Activated B cell treated with CpG ODN at 0.5 μM for 24 hours (primary cell): ENCODE results near the gene CLIP1. TPM values are rescaled to one million over a fixed set of nuclear protein-coding genes. Genes with fewer than 3 reads are reported as not detected.

Experiments
- ATAC-seq: fragments of 200-7000 bp; cut with Tn5 transposase; one replicate; pipeline ENCODE4 v1.10.0; 2021; ENCODE audit warnings: low read depth, mild to moderate bottlenecking, moderate library complexity
- CTCF ChIA-PET: fragments of 350-600 bp; sonication (Branson Sonifier 250); formaldehyde crosslinking; loops from one replicate; lab custom pipeline; 2021; ENCODE audit warnings: antibody characterized with exemption; lab: Charles Lee
- POLR2A ChIA-PET: fragments of 350-600 bp; sonication (Branson Sonifier 250); formaldehyde crosslinking; loops from one replicate; lab custom pipeline; 2021; ENCODE audit warnings: antibody characterized with exemption; lab: Charles Lee
- DNase-seq: peaks from one replicate; pipeline ENCODE4 v3.0.0; 2022
- H3K27ac Mint-ChIP-seq: one replicate; pipeline ENCODE4 v1.8.0; 2020; ENCODE audit warnings: mixed read lengths
- H3K27me3 Mint-ChIP-seq: one replicate; pipeline ENCODE4 v1.8.0; 2021; ENCODE audit warnings: mixed read lengths
- H3K36me3 Mint-ChIP-seq: one replicate; pipeline ENCODE4 v1.8.0; 2021; ENCODE audit warnings: low read depth, mixed read lengths
- H3K4me1 Mint-ChIP-seq: one replicate; pipeline ENCODE4 v1.8.0; 2021; ENCODE audit warnings: mixed read lengths
- H3K4me3 Mint-ChIP-seq: one replicate; pipeline ENCODE4 v1.8.0; 2020; ENCODE audit warnings: mild to moderate bottlenecking, mixed read lengths
- H3K9me3 Mint-ChIP-seq: one replicate; pipeline ENCODE4 v1.8.0; 2020; ENCODE audit warnings: mixed read lengths
- intact Hi-C: fragments of 100-400 bp; cut with micrococcal nuclease; formaldehyde crosslinking; loops from one replicate; pipeline ENCODE4 v1.15.1; 2024
- total RNA-seq: library from RNA; stranded (reverse); gene quantifications from 2 replicates; pipeline ENCODE4 v1.2.3, GENCODE V29; 2022
- TF ChIP-seq, protein P1 (sequence below): fragments of 200-600 bp; IDR thresholded peaks from one replicate; pipeline ENCODE4 v1.8.0; 2022; ENCODE audit warnings: antibody characterized with exemption, mild to moderate bottlenecking

The CLIP1 gene
- total RNA-seq, 1 donor from 2014 or later, result 63.2 TPM

DNA sequence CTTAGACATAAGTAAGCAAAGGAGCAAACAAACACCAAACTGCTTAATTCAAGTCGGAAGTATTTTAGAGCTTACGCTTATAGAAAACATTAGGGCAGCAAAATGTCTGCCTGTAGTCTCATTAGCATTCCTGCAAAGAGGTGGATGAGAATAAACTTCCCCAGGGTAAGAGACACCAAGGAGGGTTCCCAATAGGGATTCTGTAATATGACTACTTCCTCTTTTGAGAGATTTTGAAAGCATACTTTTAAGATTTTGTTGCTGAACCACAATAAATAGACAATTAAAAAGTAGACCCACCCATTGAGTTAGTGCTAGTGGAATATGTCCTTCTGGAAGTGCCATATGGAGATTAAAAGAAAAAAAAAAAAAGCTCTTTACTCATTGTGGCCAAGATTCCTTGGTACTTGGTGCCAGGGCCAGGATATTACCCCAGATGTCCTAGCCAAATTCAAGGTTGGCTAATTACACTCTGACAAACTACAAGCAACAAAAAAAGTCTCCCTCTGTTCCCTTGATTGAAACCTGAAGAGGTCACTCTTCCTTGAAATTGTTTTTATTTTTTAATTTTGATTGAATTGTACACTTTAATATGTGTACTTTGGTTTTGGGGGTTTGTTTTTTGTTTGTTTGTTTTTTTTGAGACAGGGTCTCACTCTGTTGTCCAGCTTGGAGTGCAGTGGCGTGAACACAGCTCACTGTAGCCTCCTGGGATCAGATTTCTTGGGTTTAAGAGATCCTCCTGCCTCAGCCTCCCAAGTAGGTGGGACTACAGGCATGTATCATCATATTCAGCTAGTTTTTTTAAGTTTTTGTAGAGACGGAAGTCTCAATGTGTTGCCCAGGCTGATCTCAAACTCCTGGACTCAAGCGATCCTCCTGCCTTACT lies 8.7 kb downstream of the CLIP1 start:
- CTCF ChIA-PET, result interaction anchor here (1.8 to 3.3 kb wide), 2 partner anchors 11 to 14 kb away, joined by 5 to 12 read pairs; no protein-coding TSS in a partner anchor
- peak; percentile 52 for ATAC-seq
- Mint-ChIP-seq H3K36me3 (peaks cover 3% of the 10 kb centered on the region), H3K9me3 (no peaks in the 10 kb centered on the region), H3K27ac (peak overlapping the region; percentile 89), H3K4me3 (peak overlapping the region; percentile 4), H3K27me3 (no peaks in the 10 kb centered on the region), H3K4me1 (peaks cover 47% of the 10 kb centered on the region)
- intact Hi-C loops, result loop anchor here (1.0 kb wide), 2 partner anchors 8 kb away; no protein-coding TSS in a partner anchor
- no peak for DNase-seq
- TF ChIP-seq, protein P1, sequence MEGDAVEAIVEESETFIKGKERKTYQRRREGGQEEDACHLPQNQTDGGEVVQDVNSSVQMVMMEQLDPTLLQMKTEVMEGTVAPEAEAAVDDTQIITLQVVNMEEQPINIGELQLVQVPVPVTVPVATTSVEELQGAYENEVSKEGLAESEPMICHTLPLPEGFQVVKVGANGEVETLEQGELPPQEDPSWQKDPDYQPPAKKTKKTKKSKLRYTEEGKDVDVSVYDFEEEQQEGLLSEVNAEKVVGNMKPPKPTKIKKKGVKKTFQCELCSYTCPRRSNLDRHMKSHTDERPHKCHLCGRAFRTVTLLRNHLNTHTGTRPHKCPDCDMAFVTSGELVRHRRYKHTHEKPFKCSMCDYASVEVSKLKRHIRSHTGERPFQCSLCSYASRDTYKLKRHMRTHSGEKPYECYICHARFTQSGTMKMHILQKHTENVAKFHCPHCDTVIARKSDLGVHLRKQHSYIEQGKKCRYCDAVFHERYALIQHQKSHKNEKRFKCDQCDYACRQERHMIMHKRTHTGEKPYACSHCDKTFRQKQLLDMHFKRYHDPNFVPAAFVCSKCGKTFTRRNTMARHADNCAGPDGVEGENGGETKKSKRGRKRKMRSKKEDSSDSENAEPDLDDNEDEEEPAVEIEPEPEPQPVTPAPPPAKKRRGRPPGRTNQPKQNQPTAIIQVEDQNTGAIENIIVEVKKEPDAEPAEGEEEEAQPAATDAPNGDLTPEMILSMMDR, result no peak
- POLR2A ChIA-PET, result interaction anchor here (1.4 to 3.5 kb wide), 2 partner anchors 10 to 14 kb away, joined by 8 to 15 read pairs; no protein-coding TSS in a partner anchor

DNA sequence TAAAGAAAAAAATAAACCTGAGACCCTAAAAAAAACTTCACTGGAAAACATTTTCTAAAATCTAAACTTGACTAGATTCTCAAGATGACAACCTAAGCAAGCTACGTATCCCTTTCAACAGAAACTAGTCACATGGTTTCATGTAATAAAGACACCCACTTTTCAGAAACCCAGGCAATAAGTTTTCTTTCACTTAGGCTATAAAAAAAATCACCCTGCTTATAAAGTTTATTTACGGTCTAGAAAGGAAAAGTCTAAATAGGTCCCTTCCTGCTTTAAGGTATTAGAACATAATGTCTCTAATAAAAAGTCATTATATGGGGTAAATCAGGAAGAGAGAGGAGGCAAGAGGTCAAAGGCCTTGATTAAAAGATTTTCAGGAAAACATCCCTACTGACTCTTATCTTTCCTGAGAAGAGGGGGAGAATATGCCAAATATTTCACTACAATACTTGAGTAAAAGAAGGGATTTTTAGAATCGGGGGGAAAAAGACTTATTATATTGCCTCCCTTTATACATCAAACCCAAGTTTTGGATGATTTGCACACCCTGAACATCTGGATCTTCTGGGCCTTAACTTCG lies 9.5 kb downstream of the CLIP1 start:
- POLR2A ChIA-PET, result interaction anchor here (0.6 to 3.5 kb wide), 7 partner anchors 9 to 187 kb away, joined by 3 to 15 read pairs (median 8); partner anchors contain the start of gene CLIP1
- Mint-ChIP-seq H3K4me1 (peaks cover 41% of the 10 kb centered on the region), H3K36me3 (peaks cover 3% of the 10 kb centered on the region), H3K9me3 (no peaks in the 10 kb centered on the region), H3K27me3 (no peaks in the 10 kb centered on the region), H3K4me3 (peak overlapping the region; percentile 4), H3K27ac (peak overlapping the region; percentile 89)
- CTCF ChIA-PET, result interaction anchor here (1.8 to 3.3 kb wide), 2 partner anchors 10 to 13 kb away, joined by 5 to 12 read pairs; no protein-coding TSS in a partner anchor
- intact Hi-C loops, result loop anchor here (1.0 kb wide), 2 partner anchors 8 kb away; no protein-coding TSS in a partner anchor
- TF ChIP-seq, protein P1, result no peak
- peak; percentile 36 for ATAC-seq
- no peak for DNase-seq

DNA sequence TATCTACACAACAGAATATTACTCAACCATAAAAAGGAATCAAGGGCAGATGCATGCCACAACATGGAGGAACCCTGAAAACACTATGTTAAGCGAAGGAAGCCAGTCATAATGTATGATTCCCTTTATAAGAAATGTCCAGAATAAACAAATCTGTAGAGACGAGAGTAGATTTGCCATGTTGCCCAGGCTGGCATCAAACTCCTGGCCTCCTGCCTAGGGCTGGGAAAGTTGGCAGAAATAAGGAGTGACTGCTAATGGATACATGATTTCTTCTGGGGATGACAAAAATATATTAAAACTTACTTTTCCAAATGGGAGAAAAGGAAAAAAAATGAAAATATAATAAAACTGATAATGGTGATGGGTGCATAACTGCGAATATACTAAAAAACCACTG lies 10.9 kb downstream of the CLIP1 start:
- Mint-ChIP-seq H3K4me3 (no peak overlapping the region), H3K4me1 (peaks cover 39% of the 10 kb centered on the region), H3K9me3 (no peaks in the 10 kb centered on the region), H3K36me3 (peaks cover 2% of the 10 kb centered on the region), H3K27ac (peak overlapping the region; percentile 56), H3K27me3 (no peaks in the 10 kb centered on the region)
- ATAC-seq (no peak), DNase-seq (no peak)
- TF ChIP-seq, protein P1, result no peak
- intact Hi-C loops, result no loop called here
- CTCF ChIA-PET, result interaction anchor here (1.8 kb wide), 1 partner anchor 9 kb away, joined by 5 read pairs; no protein-coding TSS in a partner anchor
- POLR2A ChIA-PET, result interaction anchor here (0.7 to 3.5 kb wide), 3 partner anchors 10 to 16 kb away, joined by 6 to 15 read pairs (median 13); partner anchors contain the start of gene CLIP1

DNA sequence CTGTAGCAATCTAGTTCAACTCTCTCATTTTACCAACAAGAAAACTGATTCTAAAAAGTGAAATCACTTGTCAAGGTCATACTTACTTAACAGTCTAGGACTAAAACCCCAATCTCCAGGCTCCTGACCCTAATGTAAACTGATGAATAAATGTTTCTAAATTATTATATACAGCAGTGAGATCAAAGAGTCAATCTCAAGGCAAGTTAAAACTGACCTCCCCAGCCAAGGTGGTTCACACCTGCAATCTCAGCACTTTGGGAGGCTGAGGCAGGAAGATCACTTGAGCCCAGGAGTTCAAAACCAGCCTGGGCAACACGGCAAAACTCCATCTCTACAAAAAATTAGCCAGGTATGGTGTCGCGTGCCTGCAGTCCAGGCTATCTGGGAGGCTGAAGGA lies 15.3 kb downstream of the CLIP1 start:
- ATAC-seq (no peak), DNase-seq (no peak)
- Mint-ChIP-seq H3K4me3 (no peak overlapping the region), H3K9me3 (no peaks in the 10 kb centered on the region), H3K27me3 (no peaks in the 10 kb centered on the region), H3K27ac (peak overlapping the region; percentile 16), H3K4me1 (peaks cover 46% of the 10 kb centered on the region), H3K36me3 (peaks cover 4% of the 10 kb centered on the region)
- TF ChIP-seq, protein P1, result no peak
- CTCF ChIA-PET, result interaction anchor here (0.5 to 1.3 kb wide), 4 partner anchors 13 to 105 kb away, joined by 3 to 4 read pairs (median 4); no protein-coding TSS in a partner anchor
- intact Hi-C loops, result loop anchor here (10.0 kb wide), 1 partner anchor 488 kb away; the partner anchor contains the start of gene VPS37B
- POLR2A ChIA-PET, result interaction anchor here (0.6 to 1.6 kb wide), 4 partner anchors 10 to 94 kb away, joined by 3 to 8 read pairs (median 3); partner anchors contain the start of gene ZCCHC8
